CD4-positive, CD25-positive, alpha-beta regulatory T cell (primary cell): ENCODE measurements around the gene THEM5. TPM values are rescaled to one million over a fixed set of nuclear protein-coding genes. Genes with fewer than 3 reads are reported as not detected.

Experiments used
- ATAC-seq, 2 donors: fragments of 150-1000 bp; cut with Tn5 transposase; one replicate each; pipeline ENCODE4 v1.10.0; 2021; ENCODE audit warnings: low read depth in 2 of 2, moderate number of reproducible peaks in 2 of 2, moderate library complexity in 1 of 2
- DNase-seq, 3 donors: peaks; one replicate each; pipeline versions ENCODE4 v3.0.0 to v3.0.0-alpha.2; 2012 to 2022; ENCODE audit warnings: mixed read lengths in 1 of 3
- H3K27ac ChIP-seq: one replicate; pipeline ENCODE4 v1.7.0; 2013; ENCODE audit warnings: mild to moderate bottlenecking, low read length; ENCODE audit not compliant: insufficient read depth, poor library complexity, severe bottlenecking
- H3K27me3 ChIP-seq: one replicate; pipeline ENCODE4 v1.7.0; 2013; ENCODE audit warnings: low read length; ENCODE audit not compliant: control insufficient read depth, insufficient read depth
- H3K36me3 ChIP-seq: one replicate; pipeline ENCODE4 v1.7.0; 2013; ENCODE audit warnings: mild to moderate bottlenecking, low read length, moderate library complexity; ENCODE audit not compliant: control insufficient read depth, insufficient read depth
- H3K4me1 ChIP-seq: 2 replicates; pipeline ENCODE4 v1.7.0; 2013; ENCODE audit warnings: mild to moderate bottlenecking, low read length; ENCODE audit not compliant: insufficient read depth, control insufficient read depth, poor library complexity, severe bottlenecking
- H3K4me3 ChIP-seq: one replicate; pipeline ENCODE4 v1.7.0; 2013; ENCODE audit warnings: low read depth, mild to moderate bottlenecking, low read length, moderate library complexity
- H3K9me3 ChIP-seq, 2 experiments: 1 replicate in 1 of 2; 2 replicates in 1 of 2; pipeline ENCODE4 v1.7.0; 2013; ENCODE audit warnings: low read length in 2 of 2, mild to moderate bottlenecking in 1 of 2, moderate library complexity in 1 of 2; ENCODE audit not compliant: control insufficient read depth in 2 of 2
- H3K27ac Mint-ChIP-seq, 3 donors: one replicate each; pipeline ENCODE4 v1.8.0; 2020 to 2022; ENCODE audit warnings: mild to moderate bottlenecking in 3 of 3, mixed read lengths in 3 of 3, moderate library complexity in 2 of 3
- H3K27me3 Mint-ChIP-seq: one replicate; pipeline ENCODE4 v1.8.0; 2022; ENCODE audit warnings: mild to moderate bottlenecking, mixed read lengths
- H3K36me3 Mint-ChIP-seq: one replicate; pipeline ENCODE4 v1.8.0; 2020; ENCODE audit warnings: mixed read lengths
- H3K4me1 Mint-ChIP-seq, 4 donors: one replicate each; pipeline ENCODE4 v1.8.0; 2020 to 2022; ENCODE audit warnings: mixed read lengths in 4 of 4, mild to moderate bottlenecking in 1 of 4
- H3K4me3 Mint-ChIP-seq, 4 donors: one replicate each; pipeline ENCODE4 v1.8.0; 2020 to 2022; ENCODE audit warnings: mild to moderate bottlenecking in 4 of 4, mixed read lengths in 4 of 4, moderate library complexity in 3 of 4
- H3K9me3 Mint-ChIP-seq, 7 donors: one replicate each; pipeline ENCODE4 v1.8.0; 2020 to 2022; ENCODE audit warnings: mixed read lengths in 7 of 7, mild to moderate bottlenecking in 3 of 7, moderate library complexity in 2 of 7
- polyA plus RNA-seq, 4 donors: library from polyadenylated mRNA; unstranded; fragments of 300-500 nt; fragmentation: Illumina TruSeq; gene quantifications; one replicate each; pipeline ENCODE4 v1.2.3, GENCODE V29; 2021
- total RNA-seq: library from RNA; stranded (reverse); gene quantifications from one replicate; pipeline ENCODE4 v1.2.3, GENCODE V29; 2022

The THEM5 gene
- total and polyA plus RNA-seq, 5 donors from 2014 or later, result 0.25 TPM; not detected in 4

GRCh38 chr1:151838222-151839081, 15.1 kb downstream of the THEM5 start:
- peak; percentile 32 to 56 (median 45) for DNase-seq
- Histone ChIP-seq H3K4me1 (peaks cover 59% of the 10 kb centered on the region), H3K9me3 (no peaks in the 10 kb centered on the region), H3K4me3 (peak overlapping the region; percentile 82), H3K27ac (peak overlapping the region; percentile 86), H3K36me3 (peaks cover 3% of the 10 kb centered on the region), H3K27me3 (no peaks in the 10 kb centered on the region)
- Mint-ChIP-seq H3K36me3 (peaks cover 6% of the 10 kb centered on the region), H3K27me3 (peaks cover 8% of the 10 kb centered on the region), H3K4me1 (peaks cover 14 to 68% (median 42%) of the 10 kb centered on the region in 4 donors), H3K4me3 (peak overlapping the region; percentile 91 to 97 (median 94)), H3K27ac (peak overlapping the region; percentile 20 to 96 (median 91)), H3K9me3 (no peaks in the 10 kb centered on the region)
- peak; percentile 5 to 6 for ATAC-seq

- no peaks in the 10 kb centered on the region for H3K9me3 ChIP-seq
- ATAC-seq, result no peak
- no peaks in the 10 kb centered on the region for H3K9me3 Mint-ChIP-seq
- H3K36me3 ChIP-seq, result no peaks in the 10 kb centered on the region
- H3K4me3 Mint-ChIP-seq, result peak overlapping the region; percentile 90 to 99 (median 92)
- H3K4me1 Mint-ChIP-seq, result peaks cover 15 to 71% (median 46%) of the 10 kb centered on the region in 4 donors
- peaks cover 8% of the 10 kb centered on the region for H3K27me3 Mint-ChIP-seq
- no peaks in the 10 kb centered on the region for H3K27me3 ChIP-seq
- peaks cover 65% of the 10 kb centered on the region for H3K4me1 ChIP-seq
- no peak for DNase-seq
- peak overlapping the region in 2 of 3 donors; percentile 94 to 95 for H3K27ac Mint-ChIP-seq
- peaks cover 5% of the 10 kb centered on the region for H3K36me3 Mint-ChIP-seq
- no peak overlapping the region for H3K4me3 ChIP-seq
- H3K27ac ChIP-seq, result peak overlapping the region; percentile 86
Measured at GRCh38 chr1:151837884-151838221, 15.7 kb downstream of the THEM5 start.

- Histone ChIP-seq H3K27me3 (no peaks in the 10 kb centered on the region), H3K27ac (peak overlapping the region; percentile 86), H3K4me1 (peaks cover 72% of the 10 kb centered on the region), H3K4me3 (peak overlapping the region; percentile 57), H3K36me3 (no peaks in the 10 kb centered on the region), H3K9me3 (no peaks in the 10 kb centered on the region)
- Mint-ChIP-seq H3K27ac (peak overlapping the region; percentile 84 to 95 (median 94)), H3K36me3 (peaks cover 3% of the 10 kb centered on the region), H3K4me1 (peaks cover 15 to 71% (median 46%) of the 10 kb centered on the region in 4 donors), H3K27me3 (peaks cover 8% of the 10 kb centered on the region), H3K9me3 (no peaks in the 10 kb centered on the region), H3K4me3 (peak overlapping the region; percentile 90 to 99 (median 92))
- DNase-seq (peak; percentile 14 to 58 (median 31)), ATAC-seq (peak; percentile 11)
Measured at GRCh38 chr1:151837197-151837596, 16.3 kb downstream of the THEM5 start.

- Histone ChIP-seq H3K27me3 (no peaks in the 10 kb centered on the region), H3K36me3 (no peaks in the 10 kb centered on the region), H3K4me1 (peaks cover 86% of the 10 kb centered on the region), H3K9me3 (no peaks in the 10 kb centered on the region), H3K4me3 (no peak overlapping the region), H3K27ac (no peak overlapping the region)
- H3K36me3 Mint-ChIP-seq, result no peaks in the 10 kb centered on the region
- peak overlapping the region; percentile 54 to 76 (median 64) for H3K27ac Mint-ChIP-seq
- H3K4me1 Mint-ChIP-seq, result peaks cover 11 to 79% (median 37%) of the 10 kb centered on the region in 4 donors
- no peaks in the 10 kb centered on the region for H3K9me3 Mint-ChIP-seq
- no peak for DNase-seq
- no peak for ATAC-seq
- H3K27me3 Mint-ChIP-seq, result peaks cover 4% of the 10 kb centered on the region
- H3K4me3 Mint-ChIP-seq, result peak overlapping the region in 1 of 4 donors; percentile 99
Measured at GRCh38 chr1:151835596-151835995, 17.9 kb downstream of the THEM5 start.

GRCh38 chr1:151834239-151834638, 19.3 kb downstream of the THEM5 start:
- peaks cover 17 to 78% (median 40%) of the 10 kb centered on the region in 4 donors for H3K4me1 Mint-ChIP-seq
- no peaks in the 10 kb centered on the region for H3K36me3 Mint-ChIP-seq
- no peak overlapping the region for H3K4me3 ChIP-seq
- peak overlapping the region in 3 of 4 donors; percentile 49 to 99 (median 55) for H3K4me3 Mint-ChIP-seq
- no peaks in the 10 kb centered on the region for H3K9me3 ChIP-seq
- ATAC-seq, result no peak
- H3K27me3 Mint-ChIP-seq, result no peaks in the 10 kb centered on the region
- H3K27ac Mint-ChIP-seq, result peak overlapping the region; percentile 12 to 80 (median 75)
- H3K36me3 ChIP-seq, result no peaks in the 10 kb centered on the region
- peak overlapping the region; percentile 60 for H3K27ac ChIP-seq
- H3K4me1 ChIP-seq, result peaks cover 86% of the 10 kb centered on the region
- H3K9me3 Mint-ChIP-seq, result no peaks in the 10 kb centered on the region
- H3K27me3 ChIP-seq, result no peaks in the 10 kb centered on the region
- DNase-seq, result no peak

GRCh38 chr1:151833172-151833900, 20.2 kb downstream of the THEM5 start:
- Histone ChIP-seq H3K27ac (peak overlapping the region; percentile 60), H3K36me3 (no peaks in the 10 kb centered on the region), H3K4me1 (peaks cover 89% of the 10 kb centered on the region), H3K4me3 (peak overlapping the region; percentile 50), H3K27me3 (no peaks in the 10 kb centered on the region), H3K9me3 (no peaks in the 10 kb centered on the region)
- H3K36me3 Mint-ChIP-seq, result no peaks in the 10 kb centered on the region
- DNase-seq (no peak), ATAC-seq (no peak)
- H3K4me1 Mint-ChIP-seq, result peaks cover 17 to 83% (median 45%) of the 10 kb centered on the region in 4 donors
- H3K27ac Mint-ChIP-seq, result peak overlapping the region; percentile 75 to 80 (median 78)
- H3K4me3 Mint-ChIP-seq, result peak overlapping the region; percentile 49 to 99 (median 76)
- no peaks in the 10 kb centered on the region for H3K27me3 Mint-ChIP-seq
- H3K9me3 Mint-ChIP-seq, result no peaks in the 10 kb centered on the region

- H3K27ac Mint-ChIP-seq, result peak overlapping the region in 2 of 3 donors; percentile 62 to 82
- DNase-seq (no peak), ATAC-seq (no peak)
- peaks cover 17 to 87% (median 47%) of the 10 kb centered on the region in 4 donors for H3K4me1 Mint-ChIP-seq
- peak overlapping the region; percentile 44 for H3K27ac ChIP-seq
- no peaks in the 10 kb centered on the region for H3K27me3 Mint-ChIP-seq
- no peaks in the 10 kb centered on the region for H3K9me3 Mint-ChIP-seq
- no peaks in the 10 kb centered on the region for H3K36me3 Mint-ChIP-seq
- peaks cover 92% of the 10 kb centered on the region for H3K4me1 ChIP-seq
- peak overlapping the region; percentile 32 for H3K4me3 ChIP-seq
- H3K36me3 ChIP-seq, result no peaks in the 10 kb centered on the region
- H3K27me3 ChIP-seq, result no peaks in the 10 kb centered on the region
- peak overlapping the region; percentile 49 to 80 (median 68) for H3K4me3 Mint-ChIP-seq
- no peaks in the 10 kb centered on the region for H3K9me3 ChIP-seq
Measured at GRCh38 chr1:151832318-151832980, 21.1 kb downstream of the THEM5 start.
